H7 (cell line): ENCODE results near the gene ABI3. TPM values are rescaled to one million over a fixed set of nuclear protein-coding genes. Genes with fewer than 3 reads are reported as not detected.

Experiments used
- DNase-seq: peaks from one replicate; pipeline ENCODE4 v3.0.0; 2012
- H3K27me3 ChIP-seq: 2 replicates; pipeline ENCODE4 v1.6.0; 2011; ENCODE audit warnings: mild to moderate bottlenecking, low read length; ENCODE audit not compliant: control insufficient read depth, insufficient read depth
- H3K36me3 ChIP-seq: replicated peaks from 2 replicates; pipeline ENCODE4 v1.5.1; 2011; ENCODE audit warnings: low read length; ENCODE audit not compliant: control insufficient read depth, insufficient read depth
- H3K4me3 ChIP-seq: 2 replicates; pipeline ENCODE4 v1.5.1; 2011; ENCODE audit warnings: low read depth, mild to moderate bottlenecking, control low read depth, low read length, moderate library complexity; ENCODE audit not compliant: insufficient read depth
- total RNA-seq: library from RNA; depleted of rRNA; stranded (reverse); fragments of >200 nt; shearing (Covaris generic); gene quantifications from 2 replicates; pipeline ENCODE4 v1.2.3, GENCODE V29; 2014

Gene ABI3
- total RNA-seq, 1 experiment from 2014 or later: 2.7 TPM

DNA sequence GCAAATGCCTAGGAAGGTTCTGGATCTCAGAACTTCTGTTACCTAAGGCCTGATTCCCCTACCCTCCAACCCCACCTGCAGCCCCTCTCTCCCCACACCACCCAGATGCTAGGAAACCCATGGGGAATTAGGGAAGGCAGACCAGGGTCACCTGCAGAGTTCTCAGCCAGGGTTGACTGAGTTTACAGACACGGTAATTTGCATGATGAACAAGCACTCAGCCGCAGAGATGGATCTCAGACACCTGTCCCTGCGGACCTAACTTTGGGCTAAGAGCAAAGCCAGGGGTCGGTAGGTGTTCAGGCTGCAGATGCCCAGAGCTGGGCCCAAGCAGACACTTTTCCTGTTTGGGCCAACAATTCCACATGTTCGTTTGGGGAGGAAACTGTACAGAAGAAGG lies 2.9 kb downstream of the ABI3 start:
- H3K4me3 ChIP-seq: no peak overlapping the region
- no peaks in the 10 kb centered on the region for H3K27me3 ChIP-seq
- peak; percentile 37 for DNase-seq
- no peaks in the 10 kb centered on the region for H3K36me3 ChIP-seq

DNA sequence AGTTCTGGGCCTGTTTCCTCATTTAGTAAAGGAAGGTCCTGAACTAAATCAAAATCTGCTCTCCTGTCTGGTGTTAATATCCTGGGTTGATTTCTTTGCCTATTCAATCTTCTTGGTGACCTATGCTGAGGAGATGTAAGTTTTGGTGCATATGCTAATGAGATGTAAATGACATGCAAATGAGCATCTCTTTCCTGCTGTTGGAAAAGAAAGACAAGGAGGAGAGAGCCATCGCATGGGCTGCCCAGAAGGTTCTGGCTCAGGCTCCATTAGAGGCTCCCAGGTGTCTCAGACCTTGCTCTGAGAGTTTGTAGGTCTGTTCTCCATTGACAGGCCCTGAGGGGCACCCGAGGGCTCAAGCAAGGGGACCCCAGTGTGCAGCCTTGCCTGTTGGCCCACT lies 3.3 kb downstream of the ABI3 start:
- Histone ChIP-seq H3K27me3 (no peaks in the 10 kb centered on the region), H3K36me3 (no peaks in the 10 kb centered on the region), H3K4me3 (no peak overlapping the region)
- no peak for DNase-seq

- Histone ChIP-seq H3K4me3 (no peak overlapping the region), H3K36me3 (no peaks in the 10 kb centered on the region), H3K27me3 (no peaks in the 10 kb centered on the region)
- no peak for DNase-seq
These were observed 4.3 kb downstream of the ABI3 start for GRCh38 chr17:49214676-49215360.

- DNase-seq: peak; percentile 55
- Histone ChIP-seq H3K27me3 (no peaks in the 10 kb centered on the region), H3K4me3 (no peak overlapping the region), H3K36me3 (no peaks in the 10 kb centered on the region)
These were observed 6.0 kb downstream of the ABI3 start for GRCh38 chr17:49216482-49216881.

GRCh38 chr17:49216953-49217650 lies 6.6 kb downstream of the ABI3 start:
- no peaks in the 10 kb centered on the region for H3K36me3 ChIP-seq
- H3K27me3 ChIP-seq: no peaks in the 10 kb centered on the region
- no peak overlapping the region for H3K4me3 ChIP-seq
- DNase-seq: peak; percentile 52

- Histone ChIP-seq H3K36me3 (no peaks in the 10 kb centered on the region), H3K27me3 (peaks cover 5% of the 10 kb centered on the region), H3K4me3 (no peak overlapping the region)
- DNase-seq: peak; percentile 60
These were observed 7.3 kb downstream of the ABI3 start for GRCh38 chr17:49217651-49218413.

DNA sequence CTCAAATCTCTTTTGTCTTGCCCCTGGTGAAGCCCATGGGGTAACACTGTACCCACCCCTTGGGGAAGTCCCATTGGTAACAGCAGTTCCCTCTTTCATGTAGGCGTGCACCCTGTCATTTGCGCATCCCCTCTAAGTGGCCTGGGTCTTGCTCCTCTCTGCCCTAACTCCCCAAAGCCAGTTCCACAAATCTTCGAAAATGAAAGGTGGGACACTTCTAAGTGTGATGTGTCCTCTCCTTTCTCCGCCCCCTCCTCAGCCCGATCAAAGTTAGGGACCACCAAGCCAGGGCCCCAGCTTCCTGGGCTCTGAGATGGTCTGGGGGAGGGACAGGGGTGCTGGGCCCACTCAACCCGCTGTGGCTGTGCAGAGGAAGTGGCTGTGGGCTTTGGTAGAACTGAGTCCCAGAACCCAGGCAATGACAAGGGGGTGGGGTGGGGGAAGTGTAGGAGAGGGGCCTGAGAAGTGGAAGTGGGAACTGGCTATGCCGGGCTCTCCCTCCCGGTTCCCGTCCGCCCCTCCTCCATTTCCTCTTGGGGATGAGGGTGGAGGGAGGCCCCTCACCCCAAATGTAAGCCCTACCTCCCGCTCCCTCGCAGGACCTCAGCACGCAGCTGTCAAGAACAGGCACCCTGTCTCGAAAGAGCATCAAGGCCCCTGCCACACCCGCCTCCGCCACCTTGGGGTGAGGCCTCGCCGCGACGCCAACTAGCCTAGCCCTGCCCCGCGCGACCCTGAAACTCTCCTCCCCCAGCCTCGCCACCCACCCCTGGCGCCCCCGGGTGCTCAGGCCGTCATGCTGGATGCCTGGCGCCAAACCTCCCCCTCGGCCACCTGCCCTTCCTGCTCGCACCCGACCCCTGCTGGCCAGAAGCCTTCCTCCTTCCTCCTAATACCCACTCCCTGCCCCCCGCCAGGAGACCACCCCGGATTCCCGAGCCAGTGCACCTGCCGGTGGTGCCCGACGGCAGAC lies 8.7 kb downstream of the ABI3 start:
- peaks cover 19% of the 10 kb centered on the region for H3K27me3 ChIP-seq
- H3K4me3 ChIP-seq: no peak overlapping the region
- no peaks in the 10 kb centered on the region for H3K36me3 ChIP-seq
- DNase-seq: peak; percentile 90

- Histone ChIP-seq H3K36me3 (no peaks in the 10 kb centered on the region), H3K27me3 (peaks cover 26% of the 10 kb centered on the region), H3K4me3 (no peak overlapping the region)
- no peak for DNase-seq
These were observed 9.5 kb downstream of the ABI3 start for GRCh38 chr17:49219987-49220386.

DNA sequence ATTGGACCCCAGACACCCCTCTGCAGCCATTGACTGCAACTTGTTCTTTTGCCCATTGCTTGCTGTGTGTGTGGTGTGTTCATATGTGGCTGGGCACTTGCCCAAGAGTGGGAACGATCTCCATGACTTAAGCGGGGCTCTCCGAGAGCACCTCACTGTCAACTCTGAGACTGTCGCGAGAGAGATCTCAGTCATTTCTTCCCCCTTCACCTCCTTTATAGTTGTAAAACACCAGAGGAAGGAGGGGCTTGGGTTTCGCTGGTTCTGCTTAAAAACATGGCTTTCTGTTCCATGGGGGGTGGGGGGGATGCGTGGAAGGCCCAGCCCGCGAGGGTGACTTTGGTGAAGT lies 12.6 kb downstream of the ABI3 start:
- no peak overlapping the region; the same call in 1 of the 2 replicates for H3K4me3 ChIP-seq
- H3K36me3 ChIP-seq: no peaks in the 10 kb centered on the region
- H3K27me3 ChIP-seq: peaks cover 50% of the 10 kb centered on the region
- no peak for DNase-seq

GRCh38 chr17:49223517-49224197 lies 13.2 kb downstream of the ABI3 start:
- peak overlapping the region; percentile 33 for H3K4me3 ChIP-seq
- no peaks in the 10 kb centered on the region for H3K36me3 ChIP-seq
- peak; percentile 92 for DNase-seq
- peaks cover 50% of the 10 kb centered on the region for H3K27me3 ChIP-seq

DNA sequence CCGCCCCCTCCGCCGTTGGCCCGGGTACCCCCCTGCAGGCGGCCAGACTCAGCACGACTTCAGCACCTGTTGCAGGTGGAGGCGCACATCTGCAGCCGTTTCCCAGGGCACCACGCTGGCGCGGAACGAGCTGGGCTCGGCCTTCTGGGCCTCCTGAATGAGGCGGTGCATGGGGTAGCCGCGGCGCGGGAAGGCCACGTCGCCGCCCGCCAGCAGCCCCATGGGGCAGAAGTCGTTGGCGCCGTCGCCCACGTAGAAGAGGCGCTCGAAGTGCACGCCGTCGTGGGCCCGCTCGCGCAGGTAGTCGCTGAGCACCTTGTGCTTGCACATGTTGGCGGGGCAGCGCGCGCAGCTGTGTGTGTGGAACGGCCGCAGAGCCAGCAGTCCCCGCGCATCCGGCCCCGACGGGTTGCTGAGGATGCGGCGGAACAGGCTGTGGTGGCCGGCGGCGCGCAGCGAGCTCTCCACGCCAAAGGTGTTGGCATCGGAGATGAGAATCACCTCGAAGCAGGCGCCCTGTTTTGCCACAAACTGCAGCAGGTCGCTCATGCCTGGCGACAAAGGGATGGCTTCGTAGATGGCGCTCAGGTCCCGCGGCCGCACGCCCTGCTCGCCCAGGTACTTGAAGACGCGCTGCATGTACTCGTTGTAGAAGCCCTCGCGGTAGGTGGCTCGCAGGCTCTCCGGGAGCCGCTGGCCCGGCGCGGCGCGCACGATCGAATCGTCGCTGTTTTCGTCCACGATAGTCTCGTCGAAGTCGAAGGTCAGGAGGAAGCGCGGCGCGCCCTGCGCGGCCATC lies 13.9 kb downstream of the ABI3 start:
- peak; percentile 86 for DNase-seq
- Histone ChIP-seq H3K27me3 (peaks cover 56% of the 10 kb centered on the region), H3K36me3 (no peaks in the 10 kb centered on the region), H3K4me3 (peak overlapping the region; percentile 33)

DNA sequence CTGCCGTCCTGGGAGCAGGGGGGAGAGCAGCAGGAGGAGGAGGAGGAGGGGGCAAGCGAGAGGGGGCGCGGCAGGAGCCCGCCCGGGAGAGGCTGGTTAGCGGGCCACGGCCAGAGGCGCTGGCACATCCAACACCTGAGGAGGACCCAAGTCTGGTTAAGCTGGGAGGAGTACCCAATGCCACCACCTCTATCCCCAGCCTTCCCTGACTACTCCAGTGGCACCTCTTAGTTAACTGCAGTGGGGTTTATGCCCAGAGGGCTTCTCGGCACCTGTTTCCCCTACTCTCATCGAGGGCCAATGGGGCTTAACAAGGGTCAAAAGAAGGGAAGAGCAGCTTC lies 14.5 kb downstream of the ABI3 start:
- Histone ChIP-seq H3K27me3 (peaks cover 61% of the 10 kb centered on the region), H3K4me3 (peak overlapping the region; percentile 33), H3K36me3 (no peaks in the 10 kb centered on the region)
- no peak for DNase-seq

DNA sequence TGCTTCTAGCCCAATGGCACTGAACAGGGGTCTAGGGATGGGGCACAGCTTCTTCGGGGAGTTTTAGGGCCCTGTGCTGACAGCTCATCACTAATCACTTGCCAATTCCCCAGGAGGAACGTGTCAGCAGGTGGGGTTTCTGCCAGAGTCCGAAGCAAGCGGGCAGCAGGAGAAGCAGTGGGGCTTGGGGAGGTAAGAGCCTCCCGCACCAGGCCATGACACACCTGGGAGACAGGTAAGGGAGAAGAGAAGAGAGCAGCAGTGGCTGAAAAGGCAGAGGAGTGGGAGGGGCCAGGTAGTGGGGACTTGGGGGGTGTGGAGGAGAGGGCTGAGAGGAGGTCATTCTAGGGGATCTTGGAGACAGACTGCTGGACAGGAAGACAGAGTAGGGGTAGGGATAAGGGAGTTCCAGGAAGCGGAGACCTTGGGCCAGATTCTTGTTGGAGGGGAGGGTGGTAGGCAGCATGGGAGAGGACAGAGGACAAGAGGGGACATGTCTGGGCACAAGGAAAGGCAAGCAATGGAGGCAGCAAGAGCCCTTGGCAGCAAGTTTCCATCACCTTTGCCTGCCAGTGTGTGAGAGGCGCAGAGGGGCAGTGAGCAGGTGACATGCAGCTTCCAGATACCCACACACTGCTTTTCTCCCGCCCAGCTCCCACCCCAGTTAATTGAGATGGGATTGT lies 15.2 kb downstream of the ABI3 start:
- no peaks in the 10 kb centered on the region for H3K36me3 ChIP-seq
- H3K4me3 ChIP-seq: no peak overlapping the region
- H3K27me3 ChIP-seq: peaks cover 67% of the 10 kb centered on the region
- peak; percentile 44 for DNase-seq
